HepG2 (cell line): Measurements from ENCODE around the gene ITGB2. TPM values are rescaled to one million over a fixed set of nuclear protein-coding genes. Genes with fewer than 3 reads are reported as not detected.

Source experiments
- ESRRA ChIP-seq: sonication (generic); formaldehyde crosslinking; IDR thresholded peaks from 2 replicates; pipeline ENCODE4 v1.5.1; 2020; ENCODE audit warnings: mild to moderate bottlenecking, low read depth, missing genetic modification reagents
- KAT7 ChIP-seq: IDR thresholded peaks from 2 replicates; pipeline ENCODE4 v1.6.1; 2018; ENCODE audit warnings: borderline replicate concordance, missing compliant biosample characterization
- KLF16 ChIP-seq, 2 experiments: sonication (generic) in 1 of 2; formaldehyde crosslinking in 1 of 2; IDR thresholded peaks; 2 replicates each; pipeline versions ENCODE4 v1.6.1 to v1.8.0; 2016 to 2023; ENCODE audit warnings: missing genetic modification reagents in 2 of 2, missing compliant biosample characterization in 1 of 2
- MAFF ChIP-seq: IDR thresholded peaks from 2 replicates; pipeline ENCODE4 v1.6.1; 2011; ENCODE audit warnings: low read depth, low read length, improper control_type of control experiment
- MTF1 ChIP-seq: sonication (generic); formaldehyde crosslinking; IDR thresholded peaks from 2 replicates; pipeline ENCODE4 v1.5.0; 2020; ENCODE audit warnings: missing genetic modification reagents
- MTF2 ChIP-seq: sonication (generic); formaldehyde crosslinking; IDR thresholded peaks from 2 replicates; pipeline ENCODE4 v1.5.0; 2020; ENCODE audit warnings: missing genetic modification reagents, borderline replicate concordance
- NFE2L1 ChIP-seq: sonication (generic); formaldehyde crosslinking; IDR thresholded peaks from 2 replicates; pipeline ENCODE4 v1.4.0; 2020; ENCODE audit warnings: missing genetic modification reagents, mild to moderate bottlenecking, borderline replicate concordance
- PCBP2 ChIP-seq: fragments of 200-400 bp; formaldehyde crosslinking; optimal IDR thresholded peaks from 2 replicates; pipeline ENCODE3; 2018; ENCODE audit warnings: low read length, low read depth; ENCODE audit not compliant: poor library complexity, severe bottlenecking
- REST ChIP-seq, 2 experiments: IDR thresholded peaks; 2 replicates each; pipeline ENCODE4 v1.6.1; 2011 to 2012; ENCODE audit warnings: low read length in 2 of 2, borderline replicate concordance in 1 of 2, low read depth in 1 of 2, mild to moderate bottlenecking in 1 of 2, moderate library complexity in 1 of 2
- ZNF180 ChIP-seq: sonication (generic); formaldehyde crosslinking; IDR thresholded peaks from 2 replicates; pipeline ENCODE4 v1.4.0; 2020; ENCODE audit warnings: low read depth, missing genetic modification reagents, borderline replicate concordance
- ZNF235 ChIP-seq: sonication (generic); formaldehyde crosslinking; IDR thresholded peaks from 2 replicates; pipeline ENCODE4 v1.8.1; 2023; ENCODE audit warnings: mild to moderate bottlenecking, missing genetic modification reagents, borderline replicate concordance
- ZNF280B ChIP-seq: sonication (generic); formaldehyde crosslinking; IDR thresholded peaks from 2 replicates; pipeline ENCODE4 v1.5.0; 2020; ENCODE audit warnings: missing genetic modification reagents, mild to moderate bottlenecking, borderline replicate concordance
- ZNF547 ChIP-seq: sonication (generic); formaldehyde crosslinking; IDR thresholded peaks from 2 replicates; pipeline ENCODE4 v1.5.1; 2020; ENCODE audit warnings: mild to moderate bottlenecking, missing genetic modification reagents
- ZNF790 ChIP-seq: sonication (generic); formaldehyde crosslinking; IDR thresholded peaks from 2 replicates; pipeline ENCODE4 v1.8.0; 2022; ENCODE audit warnings: missing genetic modification reagents, mild to moderate bottlenecking, borderline replicate concordance
- ZNF792 ChIP-seq: IDR thresholded peaks from 2 replicates; pipeline ENCODE4 v1.6.1; 2016
- polyA plus RNA-seq, 8 experiments: library from polyadenylated mRNA; depleted of rRNA in 3 of 8; stranded (reverse) in 7 of 8; unstranded in 1 of 8; fragments of >200 nt; fragmentation: Illumina TruSeq in 4 of 8; extraction: Trizol in 4 of 8; gene quantifications; 2 replicates each; pipeline versions ENCODE4 v1.2.1 to v1.2.3, GENCODE V29; 2011 to 2016; ENCODE audit warnings: low read depth in 4 of 8, missing spikeins in 1 of 8, mixed read lengths in 1 of 8; ENCODE audit not compliant: insufficient read depth in 1 of 8
- total RNA-seq, 5 experiments: library from RNA; depleted of rRNA; stranded (reverse); fragments of >200 nt; fragmentation: Illumina TruSeq; extraction: Trizol; gene quantifications; 2 replicates each; pipeline ENCODE4 v1.2.3, GENCODE V29; 2016; ENCODE audit warnings: low read depth in 1 of 5
- TF ChIP-seq, protein P1 (sequence below): sonication (generic); formaldehyde crosslinking; IDR thresholded peaks from 2 replicates; pipeline ENCODE4 v1.5.0; 2020; ENCODE audit warnings: mild to moderate bottlenecking, missing genetic modification reagents, moderate library complexity
- TF ChIP-seq, protein P2 (sequence below): sonication (generic); formaldehyde crosslinking; conservative IDR thresholded peaks from 2 replicates; pipeline ENCODE4 v1.4.0; 2020; ENCODE audit warnings: missing genetic modification reagents
- TF ChIP-seq, protein P3 (sequence below): IDR thresholded peaks from 2 replicates; pipeline ENCODE4 v1.6.1; 2016; ENCODE audit warnings: mild to moderate bottlenecking, missing biosample characterization, missing genetic modification reagents

ITGB2 gene
- total and polyA plus RNA-seq, 2 of the 13 experiments (the other 11 are each of a cell fraction or from before 2014, with no cell fraction given): 4.2 to 18.0 TPM

- TF ChIP-seq REST (IDR thresholded peaks at IDR 0.05; ENCODE audit: borderline replicate concordance in 1 of 2, low read depth in 1 of 2, low read length in 2 of 2): no peak
- TF ChIP-seq ZNF547: no peak
- TF ChIP-seq, protein P1, sequence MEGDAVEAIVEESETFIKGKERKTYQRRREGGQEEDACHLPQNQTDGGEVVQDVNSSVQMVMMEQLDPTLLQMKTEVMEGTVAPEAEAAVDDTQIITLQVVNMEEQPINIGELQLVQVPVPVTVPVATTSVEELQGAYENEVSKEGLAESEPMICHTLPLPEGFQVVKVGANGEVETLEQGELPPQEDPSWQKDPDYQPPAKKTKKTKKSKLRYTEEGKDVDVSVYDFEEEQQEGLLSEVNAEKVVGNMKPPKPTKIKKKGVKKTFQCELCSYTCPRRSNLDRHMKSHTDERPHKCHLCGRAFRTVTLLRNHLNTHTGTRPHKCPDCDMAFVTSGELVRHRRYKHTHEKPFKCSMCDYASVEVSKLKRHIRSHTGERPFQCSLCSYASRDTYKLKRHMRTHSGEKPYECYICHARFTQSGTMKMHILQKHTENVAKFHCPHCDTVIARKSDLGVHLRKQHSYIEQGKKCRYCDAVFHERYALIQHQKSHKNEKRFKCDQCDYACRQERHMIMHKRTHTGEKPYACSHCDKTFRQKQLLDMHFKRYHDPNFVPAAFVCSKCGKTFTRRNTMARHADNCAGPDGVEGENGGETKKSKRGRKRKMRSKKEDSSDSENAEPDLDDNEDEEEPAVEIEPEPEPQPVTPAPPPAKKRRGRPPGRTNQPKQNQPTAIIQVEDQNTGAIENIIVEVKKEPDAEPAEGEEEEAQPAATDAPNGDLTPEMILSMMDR (CRISPR knock-in tag): peak; percentile 96
- no peak for TF ChIP-seq NFE2L1
- TF ChIP-seq, protein P2, sequence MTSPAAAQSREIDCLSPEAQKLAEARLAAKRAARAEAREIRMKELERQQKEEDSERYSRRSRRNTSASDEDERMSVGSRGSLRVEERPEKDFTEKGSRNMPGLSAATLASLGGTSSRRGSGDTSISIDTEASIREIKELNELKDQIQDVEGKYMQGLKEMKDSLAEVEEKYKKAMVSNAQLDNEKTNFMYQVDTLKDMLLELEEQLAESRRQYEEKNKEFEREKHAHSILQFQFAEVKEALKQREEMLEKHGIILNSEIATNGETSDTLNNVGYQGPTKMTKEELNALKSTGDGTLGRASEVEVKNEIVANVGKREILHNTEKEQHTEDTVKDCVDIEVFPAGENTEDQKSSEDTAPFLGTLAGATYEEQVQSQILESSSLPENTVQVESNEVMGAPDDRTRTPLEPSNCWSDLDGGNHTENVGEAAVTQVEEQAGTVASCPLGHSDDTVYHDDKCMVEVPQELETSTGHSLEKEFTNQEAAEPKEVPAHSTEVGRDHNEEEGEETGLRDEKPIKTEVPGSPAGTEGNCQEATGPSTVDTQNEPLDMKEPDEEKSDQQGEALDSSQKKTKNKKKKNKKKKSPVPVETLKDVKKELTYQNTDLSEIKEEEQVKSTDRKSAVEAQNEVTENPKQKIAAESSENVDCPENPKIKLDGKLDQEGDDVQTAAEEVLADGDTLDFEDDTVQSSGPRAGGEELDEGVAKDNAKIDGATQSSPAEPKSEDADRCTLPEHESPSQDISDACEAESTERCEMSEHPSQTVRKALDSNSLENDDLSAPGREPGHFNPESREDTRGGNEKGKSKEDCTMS: no peak
- no peak; the same call in 1 of the 2 replicates for TF ChIP-seq ESRRA (CRISPR knock-in tag)
- TF ChIP-seq ZNF792 (CRISPR knock-in tag): no peak; the same call in 1 of the 2 replicates
- TF ChIP-seq MTF1 (CRISPR knock-in tag): no peak
- no peak for TF ChIP-seq ZNF180 (CRISPR knock-in tag)
- TF ChIP-seq KAT7 (CRISPR knock-in tag): 0 out of 2 replicates have a peak, but pooled peaks have one; percentile 49
- TF ChIP-seq ZNF235: 0 out of 2 replicates have a peak, but pooled peaks have one; percentile 29
- TF ChIP-seq MAFF: no peak
- TF ChIP-seq ZNF280B (CRISPR knock-in tag): peak; percentile 56; the same call in 1 of the 2 replicates
- peak in 1 of 2 experiments; percentile 60; a peak in 1 of 4 replicates for TF ChIP-seq KLF16 (CRISPR knock-in tag; IDR thresholded peaks at IDR 0.05)
- no peak for TF ChIP-seq MTF2 (CRISPR knock-in tag)
- TF ChIP-seq, protein P3, sequence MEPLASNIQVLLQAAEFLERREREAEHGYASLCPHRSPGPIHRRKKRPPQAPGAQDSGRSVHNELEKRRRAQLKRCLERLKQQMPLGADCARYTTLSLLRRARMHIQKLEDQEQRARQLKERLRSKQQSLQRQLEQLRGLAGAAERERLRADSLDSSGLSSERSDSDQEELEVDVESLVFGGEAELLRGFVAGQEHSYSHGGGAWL (CRISPR knock-in tag): no peak
- TF ChIP-seq PCBP2: no peak
- TF ChIP-seq ZNF790 (CRISPR knock-in tag): 0 out of 2 replicates have a peak, but pooled peaks have one; percentile 59
These were observed 9.1 kb downstream of the ITGB2 start (continued) for GRCh38 chr21:44911384-44912157.
